IPS DF 4.7 (cell line): Measurements from ENCODE around the gene SFMBT1.
A peak's percentile ranks its signal among the peaks of the same experiment; 100 is the strongest.

Experiments used
- DNase-seq: peaks from one replicate; pipeline ENCODE4 v3.0.0-alpha.2; 2013; ENCODE audit warnings: low spot score; ENCODE audit errors: extremely low read depth

The SFMBT1 gene

DNA sequence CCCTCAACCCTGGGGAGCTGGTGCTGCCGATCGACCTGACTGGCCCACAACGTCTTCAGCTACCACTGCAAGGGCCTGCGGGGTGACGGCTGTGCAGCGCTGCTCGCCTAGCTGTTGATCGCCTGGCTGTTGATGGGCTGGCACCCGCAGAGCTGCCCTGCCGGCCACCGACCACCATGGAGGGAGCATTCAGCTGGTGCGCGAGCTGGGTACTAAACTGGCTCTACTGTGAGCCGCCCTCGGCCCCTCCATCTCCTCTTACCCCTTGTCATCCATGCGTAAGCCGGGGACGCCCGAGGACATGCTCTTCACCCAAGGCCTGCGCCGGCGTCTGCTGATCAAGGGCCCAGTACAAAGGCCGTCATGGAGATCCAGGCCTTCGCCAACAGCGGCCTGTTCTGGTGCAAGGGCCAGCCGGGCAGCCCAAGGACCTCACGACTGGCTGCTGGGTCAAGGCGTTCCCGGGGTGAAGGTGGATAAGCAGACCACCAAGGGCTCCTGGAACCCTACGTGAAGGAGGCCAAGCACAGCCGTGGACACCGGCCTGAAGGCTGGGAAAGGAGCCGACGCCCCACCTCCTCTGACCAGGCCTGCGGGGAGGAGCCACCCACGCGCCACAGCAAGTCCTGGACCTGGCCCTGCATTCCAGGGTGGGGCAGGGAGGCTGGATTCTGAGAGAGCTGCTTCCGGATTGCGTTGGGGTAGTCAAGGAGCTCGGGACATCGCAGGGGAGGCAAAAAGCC is 46.9 kb downstream of the SFMBT1 start:
- no peak for DNase-seq

DNA sequence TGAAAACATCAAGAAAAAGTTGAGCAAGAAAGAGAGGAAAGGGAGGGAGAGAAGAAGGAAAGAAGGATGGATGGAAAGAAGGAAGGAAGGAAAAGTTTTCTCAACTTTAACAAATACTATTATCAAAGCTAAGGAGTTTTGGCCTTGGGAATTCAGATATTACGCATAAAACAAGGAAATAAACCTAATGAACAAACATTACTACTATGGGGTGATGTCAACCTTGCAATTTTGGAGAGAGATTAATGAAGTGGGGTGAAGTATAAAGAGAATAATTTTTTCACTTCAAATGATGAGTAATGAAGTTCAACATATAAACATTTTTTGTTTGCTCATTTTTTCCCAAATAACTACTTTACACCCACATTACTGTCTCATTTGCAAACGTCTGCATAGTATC is 55.2 kb downstream of the SFMBT1 start:
- no peak for DNase-seq

- no peak for DNase-seq
These were observed 58.9 kb downstream of the SFMBT1 start for GRCh38 chr3:52986938-52987337.

- DNase-seq: no peak
These were observed 59.8 kb downstream of the SFMBT1 start for GRCh38 chr3:52986049-52986448.

DNA sequence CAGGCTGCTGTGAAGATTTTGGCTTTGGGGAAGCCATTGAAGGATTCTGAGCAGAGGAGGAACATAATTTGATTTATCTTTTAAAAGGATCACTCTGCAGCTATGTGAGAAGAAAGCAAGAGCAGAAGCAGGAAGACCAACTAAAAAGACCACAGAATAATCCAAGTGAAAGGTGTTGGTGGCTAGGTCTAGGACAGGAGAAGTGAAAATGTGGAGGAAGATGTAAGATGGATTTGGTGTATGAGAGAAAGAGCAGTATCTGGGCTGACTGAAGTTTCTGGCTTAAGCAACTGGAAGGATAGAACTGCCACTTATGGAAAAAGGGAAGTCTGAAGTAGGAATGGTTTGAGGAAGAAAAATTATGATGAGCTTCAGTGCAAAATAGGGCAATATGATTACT is 62.0 kb downstream of the SFMBT1 start:
- DNase-seq: no peak

DNA sequence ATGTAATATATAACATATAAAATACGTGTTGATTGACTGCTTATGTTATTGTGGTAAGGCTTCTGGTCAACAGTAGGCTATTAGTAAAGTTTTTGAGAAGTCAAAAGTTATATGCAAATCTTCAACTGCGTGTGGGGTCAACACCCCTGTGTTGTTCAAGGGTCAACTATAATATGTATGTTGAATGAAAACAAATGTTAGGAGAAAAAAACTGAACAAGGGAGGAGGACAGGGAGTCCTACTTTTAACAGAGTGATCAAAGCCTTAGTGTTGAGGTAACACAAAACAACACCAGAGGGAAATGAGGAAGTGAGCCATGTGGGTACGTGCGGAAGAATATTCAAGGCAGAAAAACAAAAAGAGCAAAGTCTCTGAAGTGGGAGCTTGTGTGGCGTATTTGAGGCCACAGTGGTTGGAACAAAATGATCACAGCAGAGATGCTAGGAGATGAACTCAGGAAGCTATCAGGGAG is 62.5 kb downstream of the SFMBT1 start:
- DNase-seq: no peak

- no peak for DNase-seq
These were observed 63.0 kb downstream of the SFMBT1 start for GRCh38 chr3:52982839-52983238.

GRCh38 chr3:52979190-52979983 is 66.5 kb downstream of the SFMBT1 start:
- DNase-seq: no peak

- no peak for DNase-seq
These were observed 67.6 kb downstream of the SFMBT1 start for GRCh38 chr3:52978109-52978754.

DNA sequence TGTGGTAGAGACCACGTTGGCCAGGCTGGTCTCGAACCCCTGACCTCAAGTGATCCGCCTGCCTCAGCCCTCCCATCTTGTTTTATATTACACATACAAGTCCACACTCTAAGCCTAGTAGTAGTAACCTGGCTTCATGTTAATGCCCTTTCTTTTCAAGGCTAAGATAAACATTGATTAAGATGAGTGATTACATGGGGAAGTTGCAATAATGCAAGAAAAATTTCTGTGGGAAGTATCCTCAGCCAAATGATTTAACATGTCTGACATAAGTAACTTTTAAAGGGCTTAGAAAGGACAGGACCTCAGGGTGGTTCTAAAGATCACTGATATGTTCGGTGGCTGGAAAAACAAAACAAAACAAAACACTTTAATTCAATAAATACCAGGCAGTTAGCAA is 72.1 kb downstream of the SFMBT1 start:
- DNase-seq: no peak

- DNase-seq: no peak
These were observed 74.0 kb downstream of the SFMBT1 start for GRCh38 chr3:52971895-52972294.

GRCh38 chr3:52967398-52967797 is 78.5 kb downstream of the SFMBT1 start:
- DNase-seq: no peak

DNA sequence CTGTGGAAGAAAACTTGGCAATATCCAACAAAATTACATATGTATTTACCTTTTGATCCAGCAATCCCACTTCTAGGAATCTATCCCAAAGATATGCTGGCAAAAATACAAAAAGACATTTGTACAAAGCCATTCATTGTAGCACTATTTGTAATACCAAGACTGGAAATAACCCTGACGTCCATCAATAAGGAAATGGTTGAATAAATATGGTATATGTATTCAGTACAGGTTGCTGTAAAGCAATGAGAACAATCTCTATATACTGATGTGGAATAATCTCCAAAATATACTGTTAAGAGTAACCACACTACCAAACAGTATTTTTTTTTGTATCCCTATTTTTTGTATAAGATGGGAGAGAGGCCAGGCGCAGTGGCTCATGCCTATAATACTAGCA is 83.7 kb downstream of the SFMBT1 start:
- no peak for DNase-seq

DNA sequence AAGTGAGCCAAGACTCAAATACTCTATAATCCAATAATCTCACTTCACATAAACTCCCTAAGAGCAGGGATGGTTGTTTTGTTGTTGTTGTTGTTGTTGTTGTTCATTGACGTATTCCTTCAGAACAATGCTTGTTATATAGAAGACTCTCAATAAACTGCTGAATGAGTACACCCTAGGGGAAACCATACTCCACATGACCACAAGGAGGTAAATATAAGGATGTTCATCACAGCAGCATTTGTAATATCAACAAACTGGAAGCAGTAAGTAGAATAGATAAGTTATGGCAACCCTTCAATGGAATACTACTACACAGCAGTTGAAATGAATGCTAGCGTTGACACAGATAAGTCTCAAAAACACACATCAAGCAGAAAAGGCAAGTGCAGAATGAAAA is 86.1 kb downstream of the SFMBT1 start:
- DNase-seq: no peak

- no peak for DNase-seq
These were observed 106.3 kb downstream of the SFMBT1 start for GRCh38 chr3:52939600-52939999.

DNA sequence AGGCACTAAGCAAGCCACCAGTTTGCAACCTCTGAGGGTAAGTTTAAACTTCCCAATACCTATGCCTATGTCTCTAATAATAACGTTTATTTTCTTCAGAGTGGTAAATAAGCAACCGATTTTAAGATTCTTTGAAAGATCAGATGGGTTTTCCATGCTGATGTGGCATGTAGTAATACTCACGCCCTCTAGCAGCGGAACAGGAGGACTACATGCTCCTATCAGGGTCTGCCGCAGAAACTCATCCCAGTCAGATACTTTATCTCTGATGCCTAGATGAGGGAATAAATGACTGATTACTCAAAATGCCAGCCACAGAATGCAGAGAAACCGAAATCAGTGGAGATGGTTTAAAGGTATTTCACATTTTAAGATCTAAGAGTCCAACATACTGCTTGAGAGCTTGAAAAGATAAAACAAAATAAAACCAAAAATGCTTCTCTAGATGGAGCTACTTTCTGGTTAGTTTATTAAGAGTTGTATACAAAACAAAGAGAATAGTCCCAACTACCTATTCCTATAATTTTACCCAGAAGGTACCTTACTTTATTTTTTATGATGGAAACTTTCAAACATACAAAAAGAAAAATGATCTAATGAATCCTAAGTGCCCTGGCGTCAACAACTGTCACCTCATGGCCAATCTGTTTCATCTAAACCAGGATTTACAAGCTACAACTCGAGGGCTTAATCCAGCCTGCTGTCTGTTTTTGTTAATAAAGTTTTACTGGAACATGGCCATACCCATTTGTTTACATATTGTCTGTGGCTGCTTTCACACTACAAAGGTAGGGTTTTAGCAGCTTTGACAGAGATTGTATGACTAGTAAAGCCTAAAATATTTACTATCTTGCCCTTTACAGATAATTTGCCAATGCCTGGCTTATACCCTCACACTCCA is 111.0 kb downstream of the SFMBT1 start:
- DNase-seq: peak; percentile 5

- no peak for DNase-seq
These were observed 114.0 kb downstream of the SFMBT1 start for GRCh38 chr3:52931889-52932288.

- no peak for DNase-seq
These were observed 114.5 kb downstream of the SFMBT1 start for GRCh38 chr3:52931328-52931727.

- DNase-seq: no peak
These were observed 115.1 kb downstream of the SFMBT1 start for GRCh38 chr3:52930748-52931147.

DNA sequence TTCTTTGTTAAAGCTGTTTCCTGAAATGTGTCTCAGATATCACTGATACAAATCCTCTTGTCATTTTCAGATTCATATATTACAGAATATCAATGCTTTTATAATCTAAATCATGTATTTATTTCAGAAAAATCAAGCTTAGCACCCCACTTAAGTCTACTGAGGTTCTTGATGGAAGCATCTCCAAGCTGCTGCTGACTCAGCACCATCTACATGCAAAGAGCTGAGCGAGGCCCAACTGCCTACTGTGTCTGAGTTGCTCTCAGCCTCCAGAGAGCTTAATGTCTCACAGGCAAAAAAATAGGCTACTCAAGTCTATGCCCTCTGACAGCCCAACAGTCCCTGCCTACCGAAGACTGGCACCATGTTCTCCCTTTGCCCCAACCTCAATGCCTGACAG is 119.3 kb downstream of the SFMBT1 start:
- DNase-seq: no peak
